Nephron (organoid): Measurements from ENCODE around the gene SF3A1.

ENCODE experiments used
- H3K27ac Mint-ChIP-seq, 3 experiments: 2 replicates each; pipeline ENCODE4 v1.8.0; 2020; ENCODE audit warnings: mixed read lengths in 3 of 3, mild to moderate bottlenecking in 2 of 3, moderate library complexity in 1 of 3
- H3K27me3 Mint-ChIP-seq: 2 replicates; pipeline ENCODE4 v1.8.0; 2021; ENCODE audit warnings: low read depth, mild to moderate bottlenecking, moderate library complexity, mixed read lengths
- H3K36me3 Mint-ChIP-seq: 2 replicates; pipeline ENCODE4 v1.8.0; 2020; ENCODE audit warnings: low read depth, mixed read lengths
- H3K4me1 Mint-ChIP-seq: 2 replicates; pipeline ENCODE4 v1.8.0; 2020; ENCODE audit warnings: mixed read lengths
- H3K4me3 Mint-ChIP-seq, 3 experiments: 2 replicates each; pipeline ENCODE4 v1.8.0; 2020; ENCODE audit warnings: mild to moderate bottlenecking in 3 of 3, mixed read lengths in 3 of 3, moderate library complexity in 2 of 3
- H3K9me3 Mint-ChIP-seq: 2 replicates; pipeline ENCODE4 v1.8.0; 2020; ENCODE audit warnings: mixed read lengths
- CTCF ChIP-seq, 3 experiments: fragments of 200-600 bp; sonication (generic); IDR thresholded peaks; one replicate each; pipeline ENCODE4 v1.5.0; 2021; ENCODE audit warnings: antibody characterized with exemption in 3 of 3; ENCODE audit not compliant: unreplicated experiment in 3 of 3

SF3A1 gene

GRCh38 chr22:30335236-30335635 is 21.5 kb downstream of the SF3A1 start:
- Mint-ChIP-seq H3K4me3 (no peak overlapping the region), H3K4me1 (peaks cover 4% of the 10 kb centered on the region), H3K9me3 (no peaks in the 10 kb centered on the region), H3K27ac (no peak overlapping the region), H3K36me3 (peaks cover 77% of the 10 kb centered on the region), H3K27me3 (no peaks in the 10 kb centered on the region)
- TF ChIP-seq CTCF (IDR thresholded peaks at IDR 0.05; ENCODE audit: unreplicated experiment in 3 of 3), result no peak

- H3K9me3 Mint-ChIP-seq, result no peaks in the 10 kb centered on the region
- no peak overlapping the region for H3K27ac Mint-ChIP-seq
- peaks cover 74% of the 10 kb centered on the region for H3K36me3 Mint-ChIP-seq
- no peaks in the 10 kb centered on the region for H3K27me3 Mint-ChIP-seq
- no peak for TF ChIP-seq CTCF (IDR thresholded peaks at IDR 0.05; ENCODE audit: unreplicated experiment in 3 of 3)
- H3K4me1 Mint-ChIP-seq, result peaks cover 4% of the 10 kb centered on the region
- no peak overlapping the region for H3K4me3 Mint-ChIP-seq
Measured at GRCh38 chr22:30334646-30335045, 22.0 kb downstream of the SF3A1 start.

GRCh38 chr22:30333707-30334087 is 23.0 kb downstream of the SF3A1 start:
- Mint-ChIP-seq H3K4me3 (no peak overlapping the region), H3K9me3 (no peaks in the 10 kb centered on the region), H3K4me1 (peaks cover 5% of the 10 kb centered on the region), H3K36me3 (peaks cover 65% of the 10 kb centered on the region), H3K27ac (no peak overlapping the region), H3K27me3 (no peaks in the 10 kb centered on the region)
- no peak for TF ChIP-seq CTCF (IDR thresholded peaks at IDR 0.05; ENCODE audit: unreplicated experiment in 3 of 3)

GRCh38 chr22:30332994-30333706 is 23.5 kb downstream of the SF3A1 start:
- H3K36me3 Mint-ChIP-seq, result peaks cover 59% of the 10 kb centered on the region
- no peaks in the 10 kb centered on the region for H3K27me3 Mint-ChIP-seq
- no peaks in the 10 kb centered on the region for H3K9me3 Mint-ChIP-seq
- H3K4me3 Mint-ChIP-seq, result no peak overlapping the region
- no peak overlapping the region for H3K27ac Mint-ChIP-seq
- peaks cover 10% of the 10 kb centered on the region for H3K4me1 Mint-ChIP-seq
- TF ChIP-seq CTCF (IDR thresholded peaks at IDR 0.05; ENCODE audit: unreplicated experiment in 3 of 3), result no peak

GRCh38 chr22:30332551-30332950 is 24.1 kb downstream of the SF3A1 start:
- H3K36me3 Mint-ChIP-seq, result peaks cover 53% of the 10 kb centered on the region
- TF ChIP-seq CTCF (IDR thresholded peaks at IDR 0.05; ENCODE audit: unreplicated experiment in 3 of 3), result no peak
- no peaks in the 10 kb centered on the region for H3K27me3 Mint-ChIP-seq
- H3K27ac Mint-ChIP-seq, result no peak overlapping the region
- peaks cover 16% of the 10 kb centered on the region for H3K4me1 Mint-ChIP-seq
- no peak overlapping the region for H3K4me3 Mint-ChIP-seq
- H3K9me3 Mint-ChIP-seq, result no peaks in the 10 kb centered on the region

- peak overlapping the region; percentile 24 to 78 (median 50) for H3K4me3 Mint-ChIP-seq
- no peak overlapping the region for H3K27ac Mint-ChIP-seq
- peaks cover 14% of the 10 kb centered on the region for H3K36me3 Mint-ChIP-seq
- H3K27me3 Mint-ChIP-seq, result no peaks in the 10 kb centered on the region
- peaks cover 36% of the 10 kb centered on the region for H3K4me1 Mint-ChIP-seq
- no peak for TF ChIP-seq CTCF (IDR thresholded peaks at IDR 0.05; ENCODE audit: unreplicated experiment in 3 of 3)
- no peaks in the 10 kb centered on the region for H3K9me3 Mint-ChIP-seq
Measured at GRCh38 chr22:30328466-30329049, 28.1 kb downstream of the SF3A1 start.
